ENCODE results near the gene TMEM44. TPM values are rescaled to one million over a fixed set of nuclear protein-coding genes. Genes with fewer than 3 reads are reported as not detected.

TMEM44 gene
- total RNA-seq, 1 experiment from 2014 or later = 70.1 TPM

DNA sequence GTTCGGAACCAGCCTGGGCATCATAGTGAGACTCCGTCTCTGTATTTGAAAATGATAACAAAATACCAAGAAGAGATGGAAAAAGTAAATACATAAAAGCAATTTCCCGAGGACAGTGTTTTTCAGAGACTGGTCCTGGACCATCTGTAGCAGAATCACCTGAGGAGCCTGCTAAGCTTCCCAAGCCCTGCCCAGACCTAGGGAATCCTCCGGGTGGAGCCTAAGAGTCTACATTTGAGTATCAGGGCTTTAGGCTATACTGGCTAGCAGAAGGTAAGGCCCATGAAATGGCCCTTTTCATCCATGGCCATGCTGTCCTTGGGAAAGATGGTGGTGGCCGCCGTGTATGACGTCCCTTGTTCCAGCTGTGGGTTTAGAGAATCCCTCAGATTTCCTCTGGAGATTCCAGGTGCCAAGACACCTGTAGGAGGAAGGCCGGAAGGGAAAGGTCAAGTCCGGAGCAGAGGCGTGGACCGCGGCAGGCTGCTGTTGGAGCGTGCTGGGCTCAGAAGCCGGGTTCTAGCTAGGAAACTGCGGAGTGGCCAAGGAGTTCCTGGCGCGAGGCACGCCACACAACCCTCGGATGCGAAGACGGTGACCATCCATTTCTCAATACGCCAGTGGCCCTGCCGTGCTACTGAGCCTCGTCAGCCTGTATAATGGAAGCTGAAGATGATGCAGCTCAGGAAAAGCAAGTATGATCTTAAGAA, 50.9 kb downstream of the TMEM44 start:
- Histone ChIP-seq H3K27me3 (ENCODE audit: control insufficient read depth, insufficient read depth, low read length) (no peaks in the 10 kb centered on the region), H3K27ac (ENCODE audit: low read length) (no peak overlapping the region; the same call in 1 of the 2 replicates), H3K9me3 (ENCODE audit: control insufficient read depth, insufficient read depth, low read depth, low read length) (no peaks in the 10 kb centered on the region), H3K4me1 (ENCODE audit: control insufficient read depth, insufficient read depth, low read length) (peaks cover 34% of the 10 kb centered on the region), H3K36me3 (ENCODE audit: control insufficient read depth, insufficient read depth, low read length) (peaks cover 4% of the 10 kb centered on the region; the same call in 1 of the 2 replicates), H3K4me3 (ENCODE audit: low read depth in 2 of 2, low read length in 2 of 2) (no peak overlapping the region)
- TSS peak; percentile 48 for BruUV-seq (replicated peaks)
- intact Hi-C loops (cut with micrococcal nuclease; ENCODE audit: unreplicated experiment) = no loop called here
- TF ChIP-seq SIN3A (IDR thresholded peaks at IDR 0.05; ENCODE audit: borderline replicate concordance, insufficient read depth, low read depth, low read length) (no peak), TCF7L2 (IDR thresholded peaks at IDR 0.05; ENCODE audit: low read depth, low read length) (no peak), POLR2AphosphoS5 (IDR thresholded peaks at IDR 0.05; ENCODE audit: low read depth, low read length) (no peak), REST (IDR thresholded peaks at IDR 0.05; ENCODE audit: insufficient read depth in 1 of 2, low read depth in 2 of 2, low read length in 1 of 2) (no peak)
- TF ChIP-seq, protein P1, sequence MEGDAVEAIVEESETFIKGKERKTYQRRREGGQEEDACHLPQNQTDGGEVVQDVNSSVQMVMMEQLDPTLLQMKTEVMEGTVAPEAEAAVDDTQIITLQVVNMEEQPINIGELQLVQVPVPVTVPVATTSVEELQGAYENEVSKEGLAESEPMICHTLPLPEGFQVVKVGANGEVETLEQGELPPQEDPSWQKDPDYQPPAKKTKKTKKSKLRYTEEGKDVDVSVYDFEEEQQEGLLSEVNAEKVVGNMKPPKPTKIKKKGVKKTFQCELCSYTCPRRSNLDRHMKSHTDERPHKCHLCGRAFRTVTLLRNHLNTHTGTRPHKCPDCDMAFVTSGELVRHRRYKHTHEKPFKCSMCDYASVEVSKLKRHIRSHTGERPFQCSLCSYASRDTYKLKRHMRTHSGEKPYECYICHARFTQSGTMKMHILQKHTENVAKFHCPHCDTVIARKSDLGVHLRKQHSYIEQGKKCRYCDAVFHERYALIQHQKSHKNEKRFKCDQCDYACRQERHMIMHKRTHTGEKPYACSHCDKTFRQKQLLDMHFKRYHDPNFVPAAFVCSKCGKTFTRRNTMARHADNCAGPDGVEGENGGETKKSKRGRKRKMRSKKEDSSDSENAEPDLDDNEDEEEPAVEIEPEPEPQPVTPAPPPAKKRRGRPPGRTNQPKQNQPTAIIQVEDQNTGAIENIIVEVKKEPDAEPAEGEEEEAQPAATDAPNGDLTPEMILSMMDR (IDR thresholded peaks at IDR 0.05) = no peak
- DNase-seq (ENCODE audit: low read depth, low spot score) (no peak), ATAC-seq (no peak)
- ChIA-PET POLR2A (interaction anchor here (0.7 kb wide), 1 partner anchor 66 kb away, joined by 5 read pairs; no protein-coding TSS in a partner anchor), CTCF (interaction anchor here (0.6 to 1.1 kb wide), 3 partner anchors 9 to 115 kb away, joined by 3 to 4 read pairs (median 3); no protein-coding TSS in a partner anchor)
- in situ Hi-C loops (cut with HindIII; ENCODE audit: low pct_unique_long_range_greater_than_20kb, low sequenced_read_pairs) = no loop called here

DNA sequence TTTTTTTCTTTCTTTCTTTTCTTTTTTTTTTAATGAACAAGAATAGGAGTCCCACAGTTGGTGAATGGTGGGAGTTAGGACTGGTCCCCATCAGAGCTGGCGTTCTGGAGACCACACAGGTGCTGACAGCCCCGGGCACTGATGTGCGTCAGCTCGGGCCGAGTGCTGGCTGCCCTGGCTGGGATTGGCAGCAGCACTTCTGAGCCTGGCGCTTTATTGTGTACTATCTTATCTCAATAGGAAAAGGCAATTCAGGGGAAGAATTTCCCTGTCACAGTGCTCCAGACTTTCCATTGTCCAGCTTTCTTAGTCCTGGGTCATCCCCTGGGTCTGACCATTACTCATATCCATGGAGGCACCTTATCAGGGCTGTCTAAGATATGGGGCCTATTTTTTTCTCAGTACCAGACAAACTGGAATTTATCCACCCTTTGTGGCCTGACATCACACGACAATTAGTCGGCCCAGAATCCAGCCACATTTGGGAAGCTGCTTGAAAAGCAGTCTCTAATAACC, 54.1 kb downstream of the TMEM44 start:
- no peak overlapping the region for H3K4me3 ChIP-seq (ENCODE audit: low read depth in 2 of 2, low read length in 2 of 2)
- in situ Hi-C loops (cut with HindIII; ENCODE audit: low pct_unique_long_range_greater_than_20kb, low sequenced_read_pairs) = no loop called here
- intact Hi-C loops (cut with micrococcal nuclease; ENCODE audit: unreplicated experiment) = no loop called here
- ChIA-PET CTCF (interaction anchor here (0.6 kb wide), 1 partner anchor 111 kb away, joined by 4 read pairs; no protein-coding TSS in a partner anchor), POLR2A (interaction anchor here (0.6 kb wide), 1 partner anchor 134 kb away, joined by 6 read pairs; no protein-coding TSS in a partner anchor)
- DNase-seq (ENCODE audit: low read depth, low spot score) (no peak), ATAC-seq (no peak)
- no TSS peak for BruUV-seq (replicated peaks)
- TF ChIP-seq, protein P1 (IDR thresholded peaks at IDR 0.05) = no peak
- TF ChIP-seq REST (IDR thresholded peaks at IDR 0.05; ENCODE audit: insufficient read depth in 1 of 2, low read depth in 2 of 2, low read length in 1 of 2) (no peak), POLR2AphosphoS5 (IDR thresholded peaks at IDR 0.05; ENCODE audit: low read depth, low read length) (no peak), SIN3A (IDR thresholded peaks at IDR 0.05; ENCODE audit: borderline replicate concordance, insufficient read depth, low read depth, low read length) (no peak), TCF7L2 (IDR thresholded peaks at IDR 0.05; ENCODE audit: low read depth, low read length) (no peak)
- no peaks in the 10 kb centered on the region for H3K9me3 ChIP-seq (ENCODE audit: control insufficient read depth, insufficient read depth, low read depth, low read length)
- peaks cover 26% of the 10 kb centered on the region for H3K4me1 ChIP-seq (ENCODE audit: control insufficient read depth, insufficient read depth, low read length)
- no peaks in the 10 kb centered on the region for H3K27me3 ChIP-seq (ENCODE audit: control insufficient read depth, insufficient read depth, low read length)
- peaks cover under 1% of the 10 kb centered on the region; the same call in 1 of the 2 replicates for H3K36me3 ChIP-seq (ENCODE audit: control insufficient read depth, insufficient read depth, low read length)
- H3K27ac ChIP-seq (ENCODE audit: low read length) = peak overlapping the region; percentile 73; the same call in 1 of the 2 replicates
